Astrocyte of the spinal cord (primary cell): ENCODE measurements around the gene CHTOP.

ENCODE experiments used
- DNase-seq: peaks from one replicate; pipeline ENCODE4 v3.0.0; 2011; ENCODE audit warnings: low read depth, low spot score
- H3K4me3 ChIP-seq: 2 replicates; pipeline ENCODE4 v1.5.1; 2011; ENCODE audit warnings: low read depth, mild to moderate bottlenecking, low read length, moderate library complexity
- in situ Hi-C: cut with HindIII; loops from 2 replicates; pipeline ENCODE4 v1.10.0; 2017; ENCODE audit warnings: low sequenced_read_pairs
- TF ChIP-seq, protein P1 (sequence below): IDR thresholded peaks from 2 replicates; pipeline ENCODE4 v1.5.1; 2012; ENCODE audit warnings: low read depth, mild to moderate bottlenecking, low read length, inconsistent platforms

CHTOP gene

DNA sequence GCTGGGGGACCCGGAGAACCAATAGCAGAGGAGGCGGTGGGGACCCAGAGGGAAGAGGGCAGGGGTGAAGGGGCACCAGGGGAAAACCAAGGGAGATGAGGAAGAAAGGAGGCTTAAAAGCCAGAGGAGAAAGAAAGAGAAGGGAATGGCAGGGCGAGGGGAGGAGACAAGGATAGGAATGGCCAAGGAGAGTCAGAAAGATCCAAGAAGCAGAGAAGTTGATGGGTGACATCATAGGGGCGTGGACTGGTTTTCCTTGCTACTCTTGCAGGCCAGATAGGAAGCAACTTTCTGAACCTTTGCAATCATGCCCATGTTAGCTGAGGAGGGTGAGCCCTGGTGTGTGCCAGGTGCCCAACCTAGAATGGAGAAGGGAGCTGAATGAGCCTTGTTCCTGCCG is 50.0 kb downstream of the CHTOP start:
- DNase-seq: no peak
- H3K4me3 ChIP-seq: no peak overlapping the region
- in situ Hi-C loops: no loop called here
- TF ChIP-seq, protein P1, sequence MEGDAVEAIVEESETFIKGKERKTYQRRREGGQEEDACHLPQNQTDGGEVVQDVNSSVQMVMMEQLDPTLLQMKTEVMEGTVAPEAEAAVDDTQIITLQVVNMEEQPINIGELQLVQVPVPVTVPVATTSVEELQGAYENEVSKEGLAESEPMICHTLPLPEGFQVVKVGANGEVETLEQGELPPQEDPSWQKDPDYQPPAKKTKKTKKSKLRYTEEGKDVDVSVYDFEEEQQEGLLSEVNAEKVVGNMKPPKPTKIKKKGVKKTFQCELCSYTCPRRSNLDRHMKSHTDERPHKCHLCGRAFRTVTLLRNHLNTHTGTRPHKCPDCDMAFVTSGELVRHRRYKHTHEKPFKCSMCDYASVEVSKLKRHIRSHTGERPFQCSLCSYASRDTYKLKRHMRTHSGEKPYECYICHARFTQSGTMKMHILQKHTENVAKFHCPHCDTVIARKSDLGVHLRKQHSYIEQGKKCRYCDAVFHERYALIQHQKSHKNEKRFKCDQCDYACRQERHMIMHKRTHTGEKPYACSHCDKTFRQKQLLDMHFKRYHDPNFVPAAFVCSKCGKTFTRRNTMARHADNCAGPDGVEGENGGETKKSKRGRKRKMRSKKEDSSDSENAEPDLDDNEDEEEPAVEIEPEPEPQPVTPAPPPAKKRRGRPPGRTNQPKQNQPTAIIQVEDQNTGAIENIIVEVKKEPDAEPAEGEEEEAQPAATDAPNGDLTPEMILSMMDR: no peak

DNA sequence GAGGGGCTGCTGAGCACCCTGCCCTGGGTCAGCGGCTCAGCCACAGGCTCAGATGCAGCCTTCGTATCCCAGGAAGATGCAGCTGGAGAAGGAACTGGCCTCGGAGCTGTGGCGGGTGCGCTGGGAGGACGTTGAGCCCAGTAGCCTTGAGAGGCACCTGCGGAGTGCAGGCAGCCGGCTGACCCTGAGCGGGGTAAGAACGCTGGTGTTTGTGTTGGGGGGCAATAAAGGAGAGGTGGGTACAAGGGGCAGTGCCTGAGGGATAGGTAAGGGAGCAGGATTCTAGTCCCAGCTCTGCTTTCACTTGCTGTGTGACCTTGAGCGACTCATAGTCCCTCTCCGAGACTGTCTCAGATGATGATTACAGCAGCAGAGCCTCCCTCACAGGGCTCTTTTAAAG is 51.0 kb downstream of the CHTOP start:
- in situ Hi-C loops: no loop called here
- TF ChIP-seq, protein P1: no peak
- no peak overlapping the region for H3K4me3 ChIP-seq
- no peak for DNase-seq

DNA sequence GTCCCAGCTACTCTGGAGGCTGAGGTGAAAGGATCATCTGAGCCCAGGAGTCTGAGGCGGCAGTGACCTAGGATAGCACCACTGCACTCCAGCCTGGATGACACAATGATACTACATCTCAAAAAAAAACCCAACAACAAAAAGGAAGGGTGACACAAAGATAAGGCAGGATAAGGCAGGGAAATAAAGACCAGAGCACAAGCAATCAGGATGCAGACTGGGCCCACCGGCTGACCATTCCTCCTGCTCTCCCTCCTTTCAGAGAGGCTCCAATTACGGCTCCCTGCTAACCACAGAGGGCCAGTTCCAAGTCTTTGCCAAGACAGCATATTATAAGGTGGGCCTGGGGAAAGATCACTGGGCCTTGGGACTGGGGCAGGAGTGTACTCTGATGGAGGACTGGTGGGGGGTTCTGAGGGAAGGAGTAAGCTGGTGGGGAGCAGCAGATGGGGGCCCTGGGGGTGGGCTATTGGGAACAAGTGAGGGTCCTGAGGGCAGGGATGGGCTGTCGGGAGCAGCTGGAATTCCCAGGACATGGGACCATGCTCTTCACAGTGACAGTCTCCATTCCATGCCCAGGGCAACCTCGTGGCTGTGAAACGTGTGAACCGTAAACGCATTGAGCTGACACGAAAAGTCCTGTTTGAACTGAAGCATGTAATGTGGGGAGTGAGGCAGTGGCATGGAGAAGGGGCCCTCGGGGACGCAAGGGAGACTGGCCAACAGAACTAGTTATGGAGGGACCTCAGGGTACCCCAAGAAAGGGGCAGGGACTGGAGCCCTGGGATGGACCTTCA is 51.9 kb downstream of the CHTOP start:
- in situ Hi-C loops: no loop called here
- no peak for DNase-seq
- H3K4me3 ChIP-seq: no peak overlapping the region
- TF ChIP-seq, protein P1: no peak

DNA sequence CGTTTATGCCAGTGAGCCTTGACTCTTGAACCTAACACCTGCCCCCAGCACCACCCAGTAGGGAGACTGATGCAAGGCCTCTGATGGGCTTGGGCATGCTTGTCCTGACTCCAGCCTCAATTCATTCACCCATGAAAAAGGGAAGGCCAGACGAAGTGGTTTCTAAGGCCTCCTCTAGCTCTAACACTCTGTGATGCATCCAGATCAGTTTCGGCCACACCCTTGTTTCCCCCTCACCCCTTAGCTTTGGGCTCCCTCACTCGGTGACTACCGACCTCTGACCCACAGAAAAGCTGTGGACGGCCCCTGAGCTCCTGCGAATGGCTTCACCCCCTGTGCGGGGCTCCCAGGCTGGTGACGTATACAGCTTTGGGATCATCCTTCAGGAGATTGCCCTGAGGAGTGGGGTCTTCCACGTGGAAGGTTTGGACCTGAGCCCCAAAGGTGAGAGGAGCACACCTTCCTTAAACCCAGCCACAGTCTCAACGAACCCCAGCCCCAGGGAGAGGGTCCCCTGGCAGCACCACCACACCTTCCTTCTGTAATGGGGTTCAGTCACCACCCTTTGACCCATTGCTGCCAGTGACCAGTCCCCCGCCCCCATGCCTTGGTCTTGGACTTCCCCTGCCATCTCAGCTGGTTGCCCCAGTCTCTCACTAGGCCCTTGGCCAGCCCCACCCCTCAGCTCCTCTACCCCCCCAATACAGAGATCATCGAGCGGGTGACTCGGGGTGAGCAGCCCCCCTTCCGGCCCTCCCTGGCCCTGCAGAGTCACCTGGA is 53.7 kb downstream of the CHTOP start:
- TF ChIP-seq, protein P1: no peak
- in situ Hi-C loops: no loop called here
- no peak overlapping the region for H3K4me3 ChIP-seq
- no peak for DNase-seq

DNA sequence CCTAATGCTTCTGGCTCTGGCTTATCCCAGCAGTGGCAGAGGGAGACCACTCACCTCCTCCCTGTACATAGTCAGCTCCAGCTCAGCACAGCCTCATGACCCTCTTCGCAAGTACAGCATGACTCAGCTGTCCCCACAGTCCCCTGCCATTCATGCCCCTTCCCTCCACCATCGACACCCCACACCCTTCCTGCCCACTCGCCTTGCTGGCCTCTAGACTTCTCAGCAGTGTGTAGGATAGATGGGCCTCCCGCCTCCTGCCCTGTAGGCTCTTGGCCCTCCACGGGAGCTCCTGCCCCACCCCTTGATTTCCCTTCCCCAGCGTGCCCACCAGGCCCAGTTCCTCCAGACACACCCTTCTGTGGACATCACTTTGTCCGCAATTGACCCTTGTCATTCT is 54.4 kb downstream of the CHTOP start:
- H3K4me3 ChIP-seq: no peak overlapping the region
- TF ChIP-seq, protein P1: no peak
- DNase-seq: no peak
- in situ Hi-C loops: no loop called here

DNA sequence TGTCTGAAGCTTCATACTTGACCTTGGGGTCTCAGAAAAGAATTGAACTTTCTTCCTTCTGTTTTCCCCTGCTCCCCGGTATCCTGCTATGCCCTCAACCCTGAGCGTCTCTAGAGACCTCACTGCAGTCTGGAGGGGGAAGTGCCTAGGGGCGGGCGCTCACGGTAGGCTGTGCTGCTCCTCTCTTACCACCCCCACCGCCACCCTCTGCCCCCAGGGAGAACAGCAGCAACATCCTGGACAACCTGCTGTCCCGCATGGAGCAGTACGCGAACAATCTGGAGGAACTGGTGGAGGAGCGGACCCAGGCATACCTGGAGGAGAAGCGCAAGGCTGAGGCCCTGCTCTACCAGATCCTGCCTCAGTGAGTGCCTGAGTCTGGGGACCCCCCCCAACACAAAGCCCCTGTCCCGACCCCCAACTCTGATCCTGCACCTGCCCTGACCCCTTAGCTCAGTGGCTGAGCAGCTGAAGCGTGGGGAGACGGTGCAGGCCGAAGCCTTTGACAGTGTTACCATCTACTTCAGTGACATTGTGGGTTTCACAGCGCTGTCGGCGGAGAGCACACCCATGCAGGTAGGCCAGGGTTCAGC is 55.0 kb downstream of the CHTOP start:
- in situ Hi-C loops: no loop called here
- DNase-seq: no peak
- H3K4me3 ChIP-seq: no peak overlapping the region
- TF ChIP-seq, protein P1: no peak
